Parathyroid adenoma (tissue), 2 donors: Measurements from ENCODE around the gene BEST3.
"Not testable (repeated sequence)": the region's sequence is repeated elsewhere in the genome, so short reads cannot be mapped to it uniquely, and the experiment has no call there.

Experiments
- H2AFZ ChIP-seq: fragments of 300-600 bp; sonication (generic); one replicate; pipeline ENCODE4 v1.7.0; 2017; ENCODE audit warnings: antibody characterized with exemption, mild to moderate bottlenecking
- H3K27ac ChIP-seq: fragments of 300-600 bp; sonication (generic); one replicate; pipeline ENCODE4 v1.7.0; 2017
- H3K27me3 ChIP-seq: fragments of 300-600 bp; sonication (generic); one replicate; pipeline ENCODE4 v1.7.0; 2017; ENCODE audit warnings: low read length; ENCODE audit not compliant: control insufficient read depth, insufficient read depth
- H3K36me3 ChIP-seq: fragments of 300-600 bp; sonication (generic); one replicate; pipeline ENCODE4 v1.7.0; 2017; ENCODE audit warnings: low read length; ENCODE audit not compliant: control insufficient read depth, insufficient read depth
- H3K4me1 ChIP-seq: fragments of 300-600 bp; sonication (generic); one replicate; pipeline ENCODE4 v1.7.0; 2017; ENCODE audit warnings: control low read depth
- H3K4me2 ChIP-seq: fragments of 300-600 bp; sonication (generic); one replicate; pipeline ENCODE4 v1.7.0; 2017; ENCODE audit warnings: low read length
- H3K4me3 ChIP-seq: fragments of 300-600 bp; sonication (generic); one replicate; pipeline ENCODE4 v1.7.0; 2017; ENCODE audit warnings: low read depth, low read length
- H3K79me2 ChIP-seq: fragments of 300-600 bp; sonication (generic); one replicate; pipeline ENCODE4 v1.7.0; 2017; ENCODE audit warnings: control low read depth
- H3K9ac ChIP-seq: fragments of 300-600 bp; sonication (generic); one replicate; pipeline ENCODE4 v1.7.0; 2017; ENCODE audit warnings: mild to moderate bottlenecking
- H3K9me3 ChIP-seq: fragments of 300-600 bp; sonication (generic); one replicate; pipeline ENCODE4 v1.7.0; 2017; ENCODE audit warnings: low read length; ENCODE audit not compliant: control insufficient read depth
- TF ChIP-seq, protein P1 (sequence below): fragments of 300-600 bp; sonication (generic); IDR thresholded peaks from one replicate; pipeline ENCODE4 v1.7.0; 2017; ENCODE audit warnings: antibody characterized with exemption, mild to moderate bottlenecking
- donor health status: primary hyperparathyroidism.

BEST3 gene

DNA sequence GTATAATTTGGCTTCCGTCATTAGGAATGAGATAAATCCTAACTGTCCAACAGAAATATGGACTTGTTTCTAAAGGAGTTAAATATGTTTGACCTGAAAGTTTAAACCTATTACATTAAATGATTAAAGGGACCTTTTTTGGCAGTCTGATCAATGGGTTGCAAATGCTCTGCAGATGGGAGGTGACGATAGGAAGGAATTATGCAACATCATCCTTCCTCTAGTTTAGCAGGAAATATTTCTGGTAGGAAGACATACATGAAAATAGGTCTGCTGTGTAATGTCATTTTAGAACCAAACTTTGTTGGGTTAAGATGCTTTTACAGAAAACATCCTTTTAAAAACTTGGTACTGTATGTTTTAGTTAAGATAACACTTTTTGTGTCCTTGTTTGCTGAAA is 91.0 kb downstream of the BEST3 start:
- Histone ChIP-seq H3K79me2 (no peaks in the 10 kb centered on the region), H3K9me3 (no peaks in the 10 kb centered on the region), H3K9ac (no peak overlapping the region), H3K4me1 (no peaks in the 10 kb centered on the region), H3K36me3 (no peaks in the 10 kb centered on the region), H2AFZ (no peak overlapping the region), H3K4me2 (no peak overlapping the region), H3K4me3 (no peak overlapping the region), H3K27me3 (no peaks in the 10 kb centered on the region), H3K27ac (no peak overlapping the region)
- TF ChIP-seq, protein P1, sequence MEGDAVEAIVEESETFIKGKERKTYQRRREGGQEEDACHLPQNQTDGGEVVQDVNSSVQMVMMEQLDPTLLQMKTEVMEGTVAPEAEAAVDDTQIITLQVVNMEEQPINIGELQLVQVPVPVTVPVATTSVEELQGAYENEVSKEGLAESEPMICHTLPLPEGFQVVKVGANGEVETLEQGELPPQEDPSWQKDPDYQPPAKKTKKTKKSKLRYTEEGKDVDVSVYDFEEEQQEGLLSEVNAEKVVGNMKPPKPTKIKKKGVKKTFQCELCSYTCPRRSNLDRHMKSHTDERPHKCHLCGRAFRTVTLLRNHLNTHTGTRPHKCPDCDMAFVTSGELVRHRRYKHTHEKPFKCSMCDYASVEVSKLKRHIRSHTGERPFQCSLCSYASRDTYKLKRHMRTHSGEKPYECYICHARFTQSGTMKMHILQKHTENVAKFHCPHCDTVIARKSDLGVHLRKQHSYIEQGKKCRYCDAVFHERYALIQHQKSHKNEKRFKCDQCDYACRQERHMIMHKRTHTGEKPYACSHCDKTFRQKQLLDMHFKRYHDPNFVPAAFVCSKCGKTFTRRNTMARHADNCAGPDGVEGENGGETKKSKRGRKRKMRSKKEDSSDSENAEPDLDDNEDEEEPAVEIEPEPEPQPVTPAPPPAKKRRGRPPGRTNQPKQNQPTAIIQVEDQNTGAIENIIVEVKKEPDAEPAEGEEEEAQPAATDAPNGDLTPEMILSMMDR = no peak

DNA sequence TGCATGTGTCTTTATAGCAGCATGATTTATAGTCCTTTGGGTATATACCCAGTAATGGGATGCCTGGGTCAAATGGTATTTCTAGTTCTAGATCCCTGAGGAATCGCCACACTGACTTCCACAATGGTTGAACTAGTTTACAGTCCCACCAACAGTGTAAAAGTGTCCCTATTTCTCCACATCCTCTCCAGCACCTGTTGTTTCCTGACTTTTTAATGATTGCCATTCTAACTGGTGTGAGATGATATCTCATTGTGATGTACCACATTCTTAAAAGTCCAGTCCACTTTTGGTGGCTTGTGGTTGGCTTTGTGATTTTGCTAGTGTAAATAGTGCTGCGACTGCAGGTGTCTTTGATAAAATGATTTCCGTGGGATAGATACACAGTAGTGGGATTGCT is 94.8 kb downstream of the BEST3 start:
- not testable (repeated sequence) for H3K9me3 ChIP-seq, H3K4me3 ChIP-seq, H3K79me2 ChIP-seq, H3K36me3 ChIP-seq, H3K4me2 ChIP-seq, H2AFZ ChIP-seq, H3K27me3 ChIP-seq, H3K4me1 ChIP-seq, H3K9ac ChIP-seq, H3K27ac ChIP-seq
